BLaER1 (cell line): ENCODE data around the gene RSRC1.

Source experiments
- H3K27ac ChIP-seq: shearing (Covaris generic); formaldehyde crosslinking; 2 replicates; pipeline ENCODE4 v1.8.1; 2022
- H3K27me3 ChIP-seq: shearing (Covaris generic); formaldehyde crosslinking; 2 replicates; pipeline ENCODE4 v1.8.1; 2022
- H3K36me3 ChIP-seq: shearing (Covaris generic); formaldehyde crosslinking; 2 replicates; pipeline ENCODE4 v1.8.1; 2022
- H3K4me1 ChIP-seq: shearing (Covaris generic); formaldehyde crosslinking; 2 replicates; pipeline ENCODE4 v1.8.1; 2022
- H3K4me2 ChIP-seq: shearing (Covaris generic); formaldehyde crosslinking; 2 replicates; pipeline ENCODE4 v1.8.1; 2022
- H3K4me3 ChIP-seq: shearing (Covaris generic); formaldehyde crosslinking; 2 replicates; pipeline ENCODE4 v1.8.1; 2022
- H3K9ac ChIP-seq: shearing (Covaris generic); formaldehyde crosslinking; 2 replicates; pipeline ENCODE4 v1.8.1; 2022
- H3K9me3 ChIP-seq: shearing (Covaris generic); formaldehyde crosslinking; 2 replicates; pipeline ENCODE4 v1.8.1; 2022
- H4K20me1 ChIP-seq: shearing (Covaris generic); formaldehyde crosslinking; 2 replicates; pipeline ENCODE4 v1.8.1; 2022
- Cebpa-rat ChIP-seq: shearing (Covaris generic); IDR thresholded peaks from 2 replicates; pipeline ENCODE4 v1.8.1; 2022

The RSRC1 gene

GRCh38 chr3:158100681-158101080, 9.2 kb upstream of the RSRC1 start:
- Histone ChIP-seq H3K27me3 (peaks cover 100% of the 10 kb centered on the region), H3K4me2 (no peak overlapping the region), H3K36me3 (no peaks in the 10 kb centered on the region), H3K9me3 (peaks cover 25% of the 10 kb centered on the region), H3K9ac (no peak overlapping the region), H3K4me3 (no peak overlapping the region), H3K4me1 (peaks cover 18% of the 10 kb centered on the region), H4K20me1 (peaks cover 85% of the 10 kb centered on the region), H3K27ac (no peak overlapping the region)
- TF ChIP-seq Cebpa-rat: no peak

DNA sequence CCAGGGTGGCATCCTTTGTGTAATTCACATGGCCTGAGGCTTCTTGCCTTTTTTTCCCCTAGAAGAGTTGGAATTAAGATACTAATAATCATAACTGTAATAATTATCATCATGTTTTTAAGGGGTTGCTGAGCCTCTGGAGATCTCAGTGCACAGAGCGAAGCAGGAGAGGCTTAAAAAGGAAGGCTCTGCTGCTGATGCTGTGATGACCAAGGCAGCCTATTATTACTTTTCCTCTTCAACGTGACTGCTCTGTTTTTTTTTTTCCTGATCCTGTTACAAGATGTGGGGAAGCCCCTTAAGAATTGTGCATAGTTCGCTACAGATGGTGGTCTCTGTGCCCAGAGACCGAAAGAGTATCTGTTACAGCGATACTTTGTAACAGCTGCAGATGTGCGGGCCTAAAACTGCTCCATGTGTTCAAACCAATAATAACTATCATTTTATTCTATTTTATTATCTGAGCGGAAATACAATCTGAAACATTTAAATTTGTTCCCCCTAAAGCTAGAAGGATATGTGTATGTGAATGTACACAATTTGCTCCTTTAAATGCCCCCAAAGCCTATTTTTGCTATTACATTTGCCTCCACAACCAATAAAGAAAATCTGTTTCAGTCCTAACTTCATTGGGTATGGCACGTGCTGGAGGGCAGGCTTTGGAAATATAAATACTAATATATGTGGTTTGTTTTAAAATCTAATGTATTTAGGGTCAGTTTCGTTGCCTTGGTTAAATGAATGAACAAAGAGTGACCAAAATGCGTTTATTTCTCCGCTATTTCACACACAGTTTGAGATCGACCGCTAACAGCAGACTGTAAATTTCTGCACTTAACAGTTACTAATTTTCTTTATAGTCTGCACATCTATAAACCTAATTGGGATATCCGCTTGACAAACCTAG, 8.3 kb upstream of the RSRC1 start:
- Histone ChIP-seq H3K4me1 (peaks cover 23% of the 10 kb centered on the region), H4K20me1 (peaks cover 94% of the 10 kb centered on the region), H3K9ac (no peak overlapping the region), H3K27me3 (peaks cover 100% of the 10 kb centered on the region), H3K4me3 (no peak overlapping the region), H3K27ac (no peak overlapping the region), H3K4me2 (no peak overlapping the region), H3K36me3 (no peaks in the 10 kb centered on the region), H3K9me3 (peaks cover 24% of the 10 kb centered on the region)
- TF ChIP-seq Cebpa-rat: no peak

GRCh38 chr3:158102242-158103080, 7.4 kb upstream of the RSRC1 start:
- H4K20me1 ChIP-seq: peaks cover 98% of the 10 kb centered on the region
- H3K4me1 ChIP-seq: peaks cover 19% of the 10 kb centered on the region
- no peak overlapping the region for H3K4me3 ChIP-seq

GRCh38 chr3:158103081-158103886, 6.6 kb upstream of the RSRC1 start:
- no peak overlapping the region for H3K27ac ChIP-seq
- H3K4me3 ChIP-seq: peak overlapping the region; percentile 19; the same call in 1 of the 2 replicates
- H3K9ac ChIP-seq: no peak overlapping the region
- H3K4me2 ChIP-seq: no peak overlapping the region
- TF ChIP-seq Cebpa-rat: no peak
- peaks cover 11% of the 10 kb centered on the region for H3K4me1 ChIP-seq
- peaks cover 24% of the 10 kb centered on the region for H3K9me3 ChIP-seq
- peaks cover 98% of the 10 kb centered on the region for H4K20me1 ChIP-seq
- H3K36me3 ChIP-seq: no peaks in the 10 kb centered on the region
- peaks cover 100% of the 10 kb centered on the region for H3K27me3 ChIP-seq

More at GRCh38 chr3:158102242-158103080, 7.4 kb upstream of the RSRC1 start:
- peaks cover 24% of the 10 kb centered on the region for H3K9me3 ChIP-seq
- H3K27me3 ChIP-seq: peaks cover 100% of the 10 kb centered on the region
- no peaks in the 10 kb centered on the region for H3K36me3 ChIP-seq
- H3K9ac ChIP-seq: no peak overlapping the region
- H3K27ac ChIP-seq: no peak overlapping the region
- H3K4me2 ChIP-seq: no peak overlapping the region
- no peak for TF ChIP-seq Cebpa-rat

GRCh38 chr3:158103887-158104327, 6.0 kb upstream of the RSRC1 start:
- H3K27ac ChIP-seq: no peak overlapping the region
- no peak for TF ChIP-seq Cebpa-rat
- H3K36me3 ChIP-seq: no peaks in the 10 kb centered on the region
- H3K4me1 ChIP-seq: peaks cover 9% of the 10 kb centered on the region
- H3K27me3 ChIP-seq: peaks cover 100% of the 10 kb centered on the region
- no peak overlapping the region for H3K9ac ChIP-seq
- no peak overlapping the region for H3K4me2 ChIP-seq
- H3K4me3 ChIP-seq: peak overlapping the region; percentile 19; the same call in 1 of the 2 replicates
- peaks cover 24% of the 10 kb centered on the region for H3K9me3 ChIP-seq
- H4K20me1 ChIP-seq: peaks cover 98% of the 10 kb centered on the region

GRCh38 chr3:158104431-158104921, 5.4 kb upstream of the RSRC1 start:
- H3K4me1 ChIP-seq: peaks cover 9% of the 10 kb centered on the region
- no peak overlapping the region for H3K4me2 ChIP-seq
- TF ChIP-seq Cebpa-rat: no peak
- no peaks in the 10 kb centered on the region for H3K36me3 ChIP-seq
- no peak overlapping the region for H3K4me3 ChIP-seq
- no peak overlapping the region for H3K27ac ChIP-seq
- H4K20me1 ChIP-seq: peaks cover 95% of the 10 kb centered on the region
- H3K9ac ChIP-seq: no peak overlapping the region
- peaks cover 100% of the 10 kb centered on the region for H3K27me3 ChIP-seq
- H3K9me3 ChIP-seq: peaks cover 24% of the 10 kb centered on the region

DNA sequence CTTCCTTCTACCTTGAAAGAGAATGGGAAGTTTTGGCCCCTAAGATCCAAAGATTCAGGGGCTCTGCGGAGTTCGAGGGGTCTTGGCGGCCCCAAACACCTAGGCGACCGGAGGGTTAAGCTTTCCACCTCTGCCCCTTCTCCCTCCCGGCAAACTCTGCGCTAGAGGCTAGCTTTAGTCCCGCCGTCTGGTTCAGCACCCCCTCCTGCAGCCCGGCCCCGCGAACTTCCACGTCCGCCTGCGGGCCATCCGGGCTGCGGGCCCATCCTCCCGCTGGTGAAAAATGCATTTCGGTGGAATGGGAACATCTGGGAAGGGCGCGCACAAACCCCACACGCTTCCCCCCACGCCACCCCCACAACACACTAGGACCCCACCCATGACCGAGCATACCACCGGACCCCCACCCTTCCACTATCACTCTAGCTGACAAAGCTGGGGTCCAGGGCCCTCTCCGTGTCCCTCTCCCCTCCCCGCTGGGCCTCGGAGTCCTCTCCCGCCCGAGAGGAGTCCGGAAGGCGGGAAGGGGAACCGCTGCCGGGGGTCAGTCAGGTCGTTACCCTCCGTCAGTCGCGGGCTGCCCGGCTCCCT, 4.7 kb upstream of the RSRC1 start:
- H3K4me2 ChIP-seq: peak overlapping the region; percentile 66
- no peaks in the 10 kb centered on the region for H3K36me3 ChIP-seq
- TF ChIP-seq Cebpa-rat: no peak
- peaks cover 24% of the 10 kb centered on the region for H3K9me3 ChIP-seq
- H3K27ac ChIP-seq: no peak overlapping the region
- peaks cover 95% of the 10 kb centered on the region for H3K27me3 ChIP-seq
- no peak overlapping the region for H3K9ac ChIP-seq
- peaks cover 92% of the 10 kb centered on the region for H4K20me1 ChIP-seq
- H3K4me3 ChIP-seq: peak overlapping the region; percentile 52
- peaks cover 9% of the 10 kb centered on the region for H3K4me1 ChIP-seq

DNA sequence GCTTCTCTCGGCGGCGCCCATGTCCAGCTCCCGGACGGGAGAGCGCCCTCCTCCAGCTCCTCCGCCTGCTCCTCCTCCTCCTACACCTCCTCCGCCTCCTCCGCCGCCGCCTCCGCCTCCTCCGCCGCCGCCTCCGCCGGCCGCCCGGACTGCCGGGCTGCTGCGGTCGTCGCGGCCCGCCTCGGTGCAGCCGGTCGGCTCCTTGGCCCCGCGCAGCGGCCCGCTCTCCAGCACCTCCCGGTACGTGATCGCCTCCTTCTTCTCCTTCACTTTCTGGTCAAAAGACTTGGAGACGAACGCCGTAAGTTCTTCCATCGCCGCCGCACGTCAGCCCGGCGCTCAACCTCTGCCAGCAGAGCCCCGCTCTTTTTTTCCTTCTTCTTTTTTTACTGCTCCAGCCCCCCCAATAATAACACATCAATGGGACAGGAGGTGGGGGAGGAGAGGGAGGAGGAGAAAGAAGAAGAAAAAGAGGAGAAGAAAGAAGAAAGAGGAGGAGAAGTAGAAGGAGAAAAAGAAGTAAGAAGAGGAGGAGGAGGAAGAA, 4.1 kb upstream of the RSRC1 start:
- Histone ChIP-seq H3K4me1 (peaks cover 11% of the 10 kb centered on the region), H3K27ac (no peak overlapping the region)

More for the DNA sequence above, 4.1 kb upstream of the RSRC1 start:
- peak overlapping the region; percentile 66 for H3K4me2 ChIP-seq
- H4K20me1 ChIP-seq: peaks cover 92% of the 10 kb centered on the region
- H3K36me3 ChIP-seq: no peaks in the 10 kb centered on the region
- H3K27me3 ChIP-seq: peaks cover 89% of the 10 kb centered on the region
- no peak for TF ChIP-seq Cebpa-rat
- no peak overlapping the region for H3K9ac ChIP-seq
- peaks cover 24% of the 10 kb centered on the region for H3K9me3 ChIP-seq
- peak overlapping the region; percentile 52 for H3K4me3 ChIP-seq
